HG02763 (cell line): ENCODE results near the gene AREL1.
"Not testable (repeated sequence)": the region's sequence is repeated elsewhere in the genome, so short reads cannot be mapped to it uniquely, and the experiment has no call there.

ENCODE experiments used
- ATAC-seq: cut with Tn5 transposase; IDR thresholded peaks from one replicate; pipeline ENCODE4 v1.9.1; 2021; ENCODE audit warnings: mild to moderate bottlenecking, moderate library complexity; ENCODE audit not compliant: unreplicated experiment

The AREL1 gene

GRCh38 chr14:74712499-74713394, at the start of gene AREL1, which contains the start of gene FCF1:
Gene AREL1, minus strand, starts transcription at chr14:74713080. Its CDS starts 27,465 bp downstream, at chr14:74685615.
Gene FCF1, plus strand, starts transcription at chr14:74713144. Its CDS starts 54 bp downstream, at chr14:74713198.
- peak; percentile 95 for ATAC-seq

GRCh38 chr14:74758505-74758904, 45.6 kb upstream of the AREL1 start:
- ATAC-seq, result not testable (repeated sequence)

- no peak for ATAC-seq
These were observed 43.4 kb upstream of the AREL1 start for GRCh38 chr14:74756326-74756725.

GRCh38 chr14:74754899-74755298, 42.0 kb upstream of the AREL1 start:
- no peak for ATAC-seq

- ATAC-seq, result no peak
These were observed 41.3 kb upstream of the AREL1 start for GRCh38 chr14:74754157-74754556.

- ATAC-seq, result no peak
These were observed 34.4 kb upstream of the AREL1 start for GRCh38 chr14:74747237-74747636.

- no peak for ATAC-seq
These were observed 26.6 kb upstream of the AREL1 start for GRCh38 chr14:74739293-74740030.

GRCh38 chr14:74737753-74738325, 25.0 kb upstream of the AREL1 start:
- no peak for ATAC-seq

GRCh38 chr14:74735125-74735524, 22.2 kb upstream of the AREL1 start:
- ATAC-seq, result no peak

- no peak for ATAC-seq
These were observed 20.3 kb upstream of the AREL1 start for GRCh38 chr14:74733221-74733620.

GRCh38 chr14:74732387-74732786, 19.5 kb upstream of the AREL1 start:
- ATAC-seq, result no peak

- no peak for ATAC-seq
These were observed 10.3 kb upstream of the AREL1 start for GRCh38 chr14:74723134-74723533.

- no peak for ATAC-seq
These were observed 7.6 kb upstream of the AREL1 start for GRCh38 chr14:74720526-74720925.

- no peak for ATAC-seq
These were observed 485 bp upstream of the AREL1 start for GRCh38 chr14:74713395-74713735.

GRCh38 chr14:74711651-74712050, 1.2 kb downstream of the AREL1 start:
- no peak for ATAC-seq

- no peak for ATAC-seq
These were observed 2.4 kb downstream of the AREL1 start for GRCh38 chr14:74710480-74710879.

GRCh38 chr14:74705613-74706500, 7.0 kb downstream of the AREL1 start:
- no peak for ATAC-seq

- ATAC-seq, result no peak
These were observed 8.2 kb downstream of the AREL1 start for GRCh38 chr14:74704656-74705055.

- ATAC-seq, result no peak
These were observed 9.8 kb downstream of the AREL1 start for GRCh38 chr14:74703043-74703442.

- ATAC-seq, result no peak
These were observed 10.6 kb downstream of the AREL1 start for GRCh38 chr14:74702293-74702692.

GRCh38 chr14:74698465-74698864, 14.4 kb downstream of the AREL1 start:
- ATAC-seq, result no peak
